Activated naive CD8-positive, alpha-beta T cell treated with anti-CD3 and anti-CD28 coated beads, Interleukin-2, amount 50 U/mL, for 24 hours (primary cell): ENCODE results near the gene PRSS27.

ENCODE experiments used
- ATAC-seq: fragments of 150-1000 bp; cut with Tn5 transposase; one replicate; pipeline ENCODE4 v1.10.0; 2021
- DNase-seq: peaks from one replicate; pipeline ENCODE4 v3.0.0; 2021
- H3K27ac Mint-ChIP-seq: one replicate; pipeline ENCODE4 v1.8.0; 2021; ENCODE audit warnings: mild to moderate bottlenecking, mixed read lengths
- H3K27me3 Mint-ChIP-seq: one replicate; pipeline ENCODE4 v1.8.0; 2021; ENCODE audit warnings: mixed read lengths
- H3K36me3 Mint-ChIP-seq: one replicate; pipeline ENCODE4 v1.8.0; 2021; ENCODE audit warnings: low read depth, mixed read lengths
- H3K4me1 Mint-ChIP-seq: one replicate; pipeline ENCODE4 v1.8.0; 2021; ENCODE audit warnings: mixed read lengths
- H3K4me3 Mint-ChIP-seq: one replicate; pipeline ENCODE4 v1.8.0; 2021; ENCODE audit warnings: mild to moderate bottlenecking, moderate library complexity, mixed read lengths
- H3K9me3 Mint-ChIP-seq: one replicate; pipeline ENCODE4 v1.8.0; 2021; ENCODE audit warnings: mixed read lengths

Gene PRSS27

DNA sequence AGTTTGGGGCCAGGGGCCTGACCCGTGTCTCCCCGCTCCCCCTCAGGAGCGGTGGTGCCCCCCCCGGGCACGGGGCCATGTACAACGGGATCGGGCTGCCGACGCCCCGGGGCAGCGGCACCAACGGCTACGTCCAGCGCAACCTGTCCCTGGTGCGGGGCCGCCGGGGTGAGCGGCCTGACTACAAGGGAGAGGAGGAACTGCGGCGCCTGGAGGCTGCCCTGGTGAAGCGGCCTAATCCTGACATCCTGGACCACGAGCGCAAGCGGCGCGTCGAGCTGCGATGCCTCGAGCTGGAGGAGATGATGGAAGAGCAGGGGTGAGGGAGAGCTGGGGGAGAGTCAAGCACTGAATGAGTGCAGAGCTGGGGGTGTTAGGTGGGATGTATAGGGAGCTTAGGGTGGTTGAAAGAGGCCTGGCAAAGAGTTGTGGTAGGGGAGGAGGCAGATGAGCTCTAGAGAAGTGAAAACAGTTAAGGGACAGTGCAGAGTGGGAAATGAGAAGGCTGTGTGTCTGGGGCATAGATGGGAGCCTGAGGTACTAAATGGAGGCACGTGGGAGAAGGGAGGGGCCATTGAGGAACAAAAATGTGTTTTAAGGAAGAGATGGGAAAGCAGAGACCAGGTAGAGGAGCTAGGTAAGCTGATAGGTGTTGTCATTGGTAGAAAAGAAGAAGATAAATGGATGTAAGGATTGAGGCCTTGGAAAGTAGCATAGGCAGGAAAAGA, 36.4 kb upstream of the PRSS27 start:
- Mint-ChIP-seq H3K27ac (peak overlapping the region; percentile 96), H3K27me3 (no peaks in the 10 kb centered on the region), H3K4me3 (peak overlapping the region; percentile 94), H3K9me3 (no peaks in the 10 kb centered on the region), H3K4me1 (peaks cover 56% of the 10 kb centered on the region), H3K36me3 (peaks cover 78% of the 10 kb centered on the region)
- DNase-seq: no peak
- no peak for ATAC-seq

DNA sequence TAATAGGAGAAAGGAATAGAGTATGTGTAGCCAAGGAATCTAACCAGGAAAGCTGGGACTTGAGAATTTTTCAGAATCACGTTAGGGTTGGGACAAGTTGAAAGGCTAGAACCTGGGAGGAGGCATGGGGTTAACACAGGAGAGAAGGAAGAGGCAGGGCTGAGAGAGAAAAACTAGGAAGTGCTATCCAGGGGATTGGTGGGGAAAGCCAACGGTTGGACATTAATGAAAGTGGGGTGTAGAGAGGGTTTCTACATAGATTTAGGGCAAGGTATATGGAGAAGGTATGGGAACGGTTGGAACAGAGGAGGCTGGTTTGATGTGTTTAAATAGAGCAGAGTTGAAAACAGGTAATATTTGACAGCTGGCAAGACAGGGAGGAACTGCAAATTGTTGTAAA, 35.1 kb upstream of the PRSS27 start:
- no peaks in the 10 kb centered on the region for H3K9me3 Mint-ChIP-seq
- no peak for DNase-seq
- no peaks in the 10 kb centered on the region for H3K27me3 Mint-ChIP-seq
- H3K27ac Mint-ChIP-seq: peak overlapping the region; percentile 96
- ATAC-seq: no peak
- peaks cover 62% of the 10 kb centered on the region for H3K4me1 Mint-ChIP-seq
- H3K36me3 Mint-ChIP-seq: peaks cover 67% of the 10 kb centered on the region
- H3K4me3 Mint-ChIP-seq: peak overlapping the region; percentile 94

DNA sequence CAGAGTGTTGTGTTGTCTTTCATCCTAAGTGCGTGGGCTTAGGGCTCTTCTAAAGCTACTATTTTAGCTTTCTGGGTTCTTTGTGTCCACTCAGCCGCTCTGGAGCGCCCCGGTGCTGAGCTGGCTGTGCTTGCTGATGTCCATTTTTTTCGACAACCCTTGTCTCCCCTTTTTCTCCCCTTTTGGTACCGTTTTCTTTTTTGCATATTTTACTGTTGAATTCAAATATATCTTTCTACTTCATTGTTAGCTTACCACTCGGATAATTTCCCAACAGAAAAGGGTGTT, 33.7 kb upstream of the PRSS27 start:
- no peak for ATAC-seq

DNA sequence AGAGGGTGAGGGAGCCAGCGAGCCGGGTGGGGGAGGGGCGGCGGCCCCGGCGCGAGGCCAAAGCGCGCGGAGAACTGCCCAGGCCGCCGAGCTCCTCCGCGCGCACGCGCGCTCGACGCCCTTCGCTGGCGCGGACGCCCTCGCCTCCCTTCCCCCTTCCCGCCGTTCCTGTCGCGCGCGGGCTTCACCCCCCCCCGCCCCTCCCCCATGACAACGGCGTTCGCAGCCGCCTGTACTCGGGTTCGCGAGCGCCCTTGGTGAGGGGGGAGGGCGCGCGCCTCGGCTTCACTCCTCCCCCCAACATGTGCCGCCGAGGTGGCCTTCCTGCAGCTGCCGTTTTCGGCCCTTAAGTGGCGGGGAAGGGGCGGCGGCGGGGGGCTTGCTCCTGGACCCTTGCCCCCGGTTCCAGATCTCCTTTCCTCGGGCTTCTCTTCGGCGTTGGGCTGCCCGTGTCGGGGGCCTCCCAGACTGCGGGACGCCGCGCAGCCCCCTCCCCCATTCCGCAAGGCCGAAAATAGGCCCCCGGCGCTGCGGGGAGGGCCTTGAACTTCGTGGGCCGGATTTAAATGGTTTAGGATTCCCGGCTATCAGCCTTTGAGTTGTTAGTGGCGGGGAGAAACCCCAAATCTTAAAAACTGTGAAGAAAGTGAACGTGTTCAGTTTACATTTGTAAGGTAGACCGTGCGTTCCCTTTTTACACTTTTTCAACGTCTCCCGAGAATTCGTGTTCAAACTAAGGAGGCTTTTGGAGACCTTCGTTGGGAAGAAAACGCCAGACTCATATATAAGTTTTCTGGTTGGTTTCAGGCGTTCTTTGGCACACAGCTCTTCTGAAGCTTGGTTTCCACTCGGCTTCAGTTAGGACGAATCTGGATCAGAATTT, 33.1 kb upstream of the PRSS27 start:
- no peaks in the 10 kb centered on the region for H3K27me3 Mint-ChIP-seq
- H3K9me3 Mint-ChIP-seq: no peaks in the 10 kb centered on the region
- H3K4me1 Mint-ChIP-seq: peaks cover 59% of the 10 kb centered on the region
- H3K27ac Mint-ChIP-seq: peak overlapping the region; percentile 96
- H3K4me3 Mint-ChIP-seq: peak overlapping the region; percentile 94
- ATAC-seq (peak; percentile 44), DNase-seq (peak; percentile 79)
- H3K36me3 Mint-ChIP-seq: peaks cover 52% of the 10 kb centered on the region

More for the DNA sequence above, 33.7 kb upstream of the PRSS27 start:
- peak overlapping the region; percentile 96 for H3K27ac Mint-ChIP-seq
- H3K27me3 Mint-ChIP-seq: no peaks in the 10 kb centered on the region
- H3K9me3 Mint-ChIP-seq: no peaks in the 10 kb centered on the region
- peak overlapping the region; percentile 94 for H3K4me3 Mint-ChIP-seq
- H3K36me3 Mint-ChIP-seq: peaks cover 57% of the 10 kb centered on the region
- peaks cover 59% of the 10 kb centered on the region for H3K4me1 Mint-ChIP-seq
- DNase-seq: no peak

DNA sequence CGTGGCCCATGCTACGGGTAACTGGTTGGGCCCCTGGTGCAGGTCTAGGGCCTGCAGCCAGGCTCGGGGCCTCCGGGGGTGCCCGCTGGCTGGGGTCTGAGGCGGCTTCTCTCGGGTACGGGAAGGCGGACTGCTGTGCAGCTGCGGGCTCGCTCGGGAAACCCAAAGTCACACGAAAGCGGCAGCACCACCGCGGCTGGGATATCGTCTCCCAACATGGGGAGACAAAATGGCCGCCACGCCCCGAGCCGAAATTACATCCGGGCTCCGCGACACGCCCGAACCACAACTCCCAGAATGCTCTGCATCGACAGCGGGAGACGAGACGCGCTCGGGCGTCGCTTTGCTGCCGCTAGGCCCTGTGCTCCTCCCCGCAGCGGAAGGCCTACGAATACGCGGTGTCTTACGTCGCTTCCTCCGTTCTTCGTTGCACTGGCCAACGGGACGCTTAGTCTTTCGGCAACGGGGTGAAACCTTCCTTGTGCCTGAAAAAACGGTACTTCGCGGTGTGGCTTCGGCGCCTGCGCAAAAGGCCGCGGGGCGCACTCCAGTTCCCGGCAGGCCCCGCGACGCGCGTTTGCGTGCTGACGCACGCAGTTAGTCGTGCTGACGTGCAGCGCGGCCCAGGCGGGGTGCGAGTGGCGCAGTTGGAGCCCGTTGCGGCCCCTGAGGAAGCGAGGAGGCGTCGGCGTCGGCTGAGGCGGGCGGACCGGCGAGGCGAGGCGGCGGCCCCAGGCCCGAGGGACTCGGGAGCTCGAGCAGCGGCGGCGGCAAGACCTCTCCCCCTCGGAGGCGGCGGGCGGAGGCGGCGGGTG, 32.2 kb upstream of the PRSS27 start, which contains the start of gene SRRM2:
Gene SRRM2, plus strand, starts transcription at position 604 of the 815 bp plus-strand sequence. CDS start 3,727 bp downstream, outside the sequence.
- H3K4me3 Mint-ChIP-seq: peak within 1 kb of the TSS; percentile 94
- H3K9me3 Mint-ChIP-seq: no peaks in the 10 kb centered on the region
- DNase-seq (peak; percentile 94), ATAC-seq (peak; percentile 95)
- peaks cover 45% of the 10 kb centered on the region for H3K36me3 Mint-ChIP-seq
- peak within 1 kb of the TSS; percentile 96 for H3K27ac Mint-ChIP-seq
- H3K27me3 Mint-ChIP-seq: no peaks in the 10 kb centered on the region
- H3K4me1 Mint-ChIP-seq: peaks cover 55% of the 10 kb centered on the region

DNA sequence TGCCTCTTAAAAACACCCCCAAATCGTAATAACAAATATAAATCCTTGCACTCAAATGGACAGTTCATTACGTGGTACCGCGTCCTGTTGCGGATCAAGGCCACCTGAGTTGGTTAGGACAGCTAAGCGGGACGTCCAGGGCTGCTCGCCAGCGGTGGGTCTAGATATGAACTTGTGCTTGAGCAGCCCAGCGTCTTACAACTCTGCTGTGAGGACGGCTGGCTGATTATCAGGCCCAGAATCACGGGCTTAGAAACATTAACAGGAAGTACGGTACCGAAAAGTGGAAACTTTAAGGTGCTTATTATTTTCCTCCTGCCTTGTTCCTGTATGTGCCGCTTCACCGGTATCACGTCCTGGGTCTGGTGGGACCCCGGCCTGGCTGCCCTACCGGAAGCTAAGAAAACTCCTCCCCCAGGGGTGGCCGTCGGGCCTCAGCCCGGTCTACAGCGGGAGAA, 31.6 kb upstream of the PRSS27 start:
- peak overlapping the region; percentile 94 for H3K4me3 Mint-ChIP-seq
- peak; percentile 24 for DNase-seq
- H3K27me3 Mint-ChIP-seq: no peaks in the 10 kb centered on the region
- peak overlapping the region; percentile 96 for H3K27ac Mint-ChIP-seq
- peaks cover 38% of the 10 kb centered on the region for H3K36me3 Mint-ChIP-seq
- ATAC-seq: peak; percentile 27
- peaks cover 49% of the 10 kb centered on the region for H3K4me1 Mint-ChIP-seq
- H3K9me3 Mint-ChIP-seq: no peaks in the 10 kb centered on the region

DNA sequence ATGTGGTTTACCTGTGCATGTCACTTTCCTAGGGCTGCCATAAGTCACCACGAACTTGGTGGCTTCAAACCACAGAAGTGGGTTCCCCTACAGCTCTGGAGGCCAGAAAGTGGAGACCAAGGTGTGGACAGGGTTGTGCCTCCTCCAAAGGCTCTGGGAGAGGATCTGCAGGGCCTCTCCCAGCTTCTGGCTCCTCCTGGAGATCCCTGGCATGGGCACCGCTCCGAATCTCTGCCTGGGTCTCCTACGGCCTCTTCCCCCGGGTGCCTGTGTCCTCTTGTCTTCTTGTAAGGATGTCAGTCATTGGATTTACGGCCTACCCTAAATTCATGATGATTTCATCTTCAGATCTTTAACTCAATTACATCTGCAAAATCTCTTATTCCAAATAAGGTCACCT, 29.9 kb upstream of the PRSS27 start:
- H3K4me1 Mint-ChIP-seq: peaks cover 34% of the 10 kb centered on the region
- H3K27me3 Mint-ChIP-seq: no peaks in the 10 kb centered on the region
- ATAC-seq (no peak), DNase-seq (no peak)
- peaks cover 26% of the 10 kb centered on the region for H3K36me3 Mint-ChIP-seq
- H3K9me3 Mint-ChIP-seq: no peaks in the 10 kb centered on the region
- peak overlapping the region; percentile 94 for H3K4me3 Mint-ChIP-seq
- H3K27ac Mint-ChIP-seq: no peak overlapping the region

DNA sequence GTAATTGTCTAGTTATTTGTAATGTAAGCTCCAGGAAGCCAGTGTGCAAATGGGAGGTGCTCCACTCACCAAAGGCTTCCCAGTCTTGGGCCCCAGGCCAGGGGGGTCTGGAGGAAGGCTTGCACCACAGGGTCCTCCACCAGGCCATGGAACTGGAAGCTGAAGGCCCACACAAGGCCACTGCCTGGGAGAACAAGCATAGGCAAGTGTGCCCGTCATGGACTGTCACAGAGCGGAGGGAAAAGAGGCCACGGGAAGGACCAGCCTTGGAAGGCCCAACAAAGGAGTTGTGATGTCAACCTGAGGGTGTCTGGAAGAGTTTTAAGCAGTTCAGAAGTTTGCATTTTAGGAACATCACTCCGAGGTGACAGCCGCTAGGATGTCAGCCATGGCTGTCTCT, 29.5 kb upstream of the PRSS27 start:
- Mint-ChIP-seq H3K36me3 (peaks cover 21% of the 10 kb centered on the region), H3K27me3 (no peaks in the 10 kb centered on the region), H3K9me3 (no peaks in the 10 kb centered on the region), H3K27ac (no peak overlapping the region), H3K4me1 (peaks cover 29% of the 10 kb centered on the region), H3K4me3 (no peak overlapping the region)
- no peak for DNase-seq
- ATAC-seq: no peak

DNA sequence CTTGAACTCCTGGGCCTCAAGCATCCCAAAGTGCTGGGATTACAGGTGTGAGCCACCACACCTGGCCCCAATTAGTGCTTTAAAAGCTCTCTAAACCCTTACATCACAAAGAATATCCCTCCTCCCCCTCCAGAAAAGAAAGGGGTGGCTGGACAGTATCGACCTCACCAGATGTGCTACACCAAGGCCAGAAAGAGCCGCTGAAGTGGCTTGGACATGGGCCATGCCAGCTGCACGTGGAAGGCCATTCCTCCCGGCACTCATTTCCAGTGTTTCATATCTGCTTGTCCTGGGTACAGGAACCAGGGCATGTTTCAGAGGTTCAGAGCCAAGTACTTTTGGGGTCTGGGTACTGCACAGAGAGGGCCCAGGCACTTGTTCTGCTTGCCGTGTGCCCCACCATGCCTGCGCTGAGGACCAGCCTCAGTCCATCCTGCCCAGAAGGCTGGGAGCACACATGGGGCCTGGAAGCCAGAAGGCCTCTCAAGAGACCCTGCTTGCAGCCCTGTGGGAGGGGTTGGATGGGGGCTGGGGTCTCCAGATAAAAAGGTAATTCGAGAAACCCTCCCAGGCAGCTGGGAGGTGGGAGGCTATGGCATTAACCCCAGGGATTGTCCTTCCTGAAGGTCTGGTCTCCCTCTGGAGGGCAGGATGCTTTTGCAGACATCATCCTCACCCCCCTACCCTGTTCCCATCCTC, 28.9 kb upstream of the PRSS27 start:
- DNase-seq: no peak

DNA sequence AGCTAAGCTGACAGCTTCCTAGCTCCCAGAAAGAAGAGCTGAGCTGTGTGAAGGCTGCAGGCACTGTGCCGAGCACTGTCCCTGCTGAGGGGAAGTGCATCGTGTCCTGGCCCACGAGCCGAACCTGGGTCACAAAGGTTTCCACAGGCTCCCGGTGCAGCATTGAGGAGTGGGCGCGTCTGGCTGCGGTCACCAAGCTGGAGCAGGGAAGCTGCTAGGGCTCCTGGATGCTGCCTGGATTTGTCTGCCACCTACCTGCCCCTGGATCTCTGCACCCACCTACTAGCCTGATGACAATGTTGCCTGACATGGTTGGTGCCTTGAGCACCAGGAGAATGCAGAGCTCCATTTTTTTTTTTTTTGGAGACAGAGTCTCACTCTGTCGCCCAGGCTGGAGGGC, 25.9 kb upstream of the PRSS27 start:
- Mint-ChIP-seq H3K4me1 (peaks cover 5% of the 10 kb centered on the region), H3K9me3 (no peaks in the 10 kb centered on the region), H3K27me3 (no peaks in the 10 kb centered on the region), H3K36me3 (peaks cover 5% of the 10 kb centered on the region), H3K27ac (no peak overlapping the region), H3K4me3 (no peak overlapping the region)
- no peak for ATAC-seq
- no peak for DNase-seq

More for the DNA sequence above, 28.9 kb upstream of the PRSS27 start:
- Mint-ChIP-seq H3K9me3 (no peaks in the 10 kb centered on the region), H3K4me3 (no peak overlapping the region), H3K36me3 (peaks cover 15% of the 10 kb centered on the region), H3K27me3 (no peaks in the 10 kb centered on the region), H3K4me1 (peaks cover 24% of the 10 kb centered on the region), H3K27ac (no peak overlapping the region)
- no peak for ATAC-seq

DNA sequence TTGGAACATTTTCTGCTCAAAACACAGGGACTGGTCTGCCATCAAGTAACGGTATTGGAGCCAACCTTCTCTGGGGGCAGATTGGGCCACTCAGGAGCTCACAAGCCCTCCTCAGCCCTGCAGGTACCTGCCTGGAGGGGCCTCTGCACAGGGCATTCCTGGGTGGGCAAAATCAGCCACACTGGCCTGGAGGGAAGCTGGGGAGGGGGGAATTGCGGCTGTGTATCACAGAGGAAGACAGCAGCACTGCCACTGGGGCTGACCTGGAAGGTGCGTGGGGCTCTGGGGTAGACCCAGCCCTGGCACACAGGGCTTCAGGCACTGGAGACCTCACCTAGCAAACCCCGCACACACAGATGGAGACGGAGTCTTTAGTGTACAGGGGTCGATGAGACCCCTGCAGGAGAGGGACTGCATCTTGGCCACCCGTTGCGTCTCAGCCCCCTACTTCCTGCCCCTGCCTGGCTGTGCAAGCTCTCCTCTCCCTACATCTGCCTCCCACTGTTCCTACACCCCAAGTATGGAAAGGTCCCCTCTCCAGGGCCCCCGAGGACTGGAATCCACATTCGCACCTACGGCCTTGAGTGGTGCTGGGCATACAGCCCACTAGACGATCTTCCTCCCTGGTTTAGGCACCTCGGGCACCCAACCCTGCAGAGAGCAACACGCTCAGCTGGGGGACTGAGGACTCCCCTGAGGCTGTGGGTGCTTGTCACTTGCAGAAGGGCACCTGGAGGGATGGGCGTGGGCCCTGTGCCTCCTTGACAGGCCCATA, 25.3 kb upstream of the PRSS27 start:
- Mint-ChIP-seq H3K9me3 (no peaks in the 10 kb centered on the region), H3K36me3 (peaks cover 5% of the 10 kb centered on the region), H3K4me1 (no peaks in the 10 kb centered on the region), H3K27me3 (no peaks in the 10 kb centered on the region), H3K27ac (no peak overlapping the region), H3K4me3 (no peak overlapping the region)
- DNase-seq: no peak
- ATAC-seq: no peak

DNA sequence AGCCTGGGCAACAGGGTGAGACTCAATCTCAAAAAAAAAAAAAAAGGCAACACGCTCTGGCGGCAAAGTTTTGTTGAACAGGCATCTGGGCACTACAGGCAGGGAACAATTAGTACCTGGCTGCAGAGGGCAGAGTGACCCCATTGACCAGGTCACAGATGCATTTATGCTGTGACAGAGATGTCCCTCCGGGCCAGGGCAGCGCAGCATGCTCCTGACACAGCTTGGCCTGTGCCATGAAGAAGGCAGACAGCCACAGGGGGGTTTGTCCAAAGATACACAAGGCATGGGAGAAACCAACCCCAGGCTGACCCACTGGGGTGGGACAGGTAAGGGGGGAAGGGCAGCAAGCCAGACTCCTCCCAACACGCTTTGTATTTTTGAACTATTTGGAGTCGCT, 24.7 kb upstream of the PRSS27 start:
- Mint-ChIP-seq H3K4me3 (no peak overlapping the region), H3K27me3 (no peaks in the 10 kb centered on the region), H3K9me3 (no peaks in the 10 kb centered on the region)

DNA sequence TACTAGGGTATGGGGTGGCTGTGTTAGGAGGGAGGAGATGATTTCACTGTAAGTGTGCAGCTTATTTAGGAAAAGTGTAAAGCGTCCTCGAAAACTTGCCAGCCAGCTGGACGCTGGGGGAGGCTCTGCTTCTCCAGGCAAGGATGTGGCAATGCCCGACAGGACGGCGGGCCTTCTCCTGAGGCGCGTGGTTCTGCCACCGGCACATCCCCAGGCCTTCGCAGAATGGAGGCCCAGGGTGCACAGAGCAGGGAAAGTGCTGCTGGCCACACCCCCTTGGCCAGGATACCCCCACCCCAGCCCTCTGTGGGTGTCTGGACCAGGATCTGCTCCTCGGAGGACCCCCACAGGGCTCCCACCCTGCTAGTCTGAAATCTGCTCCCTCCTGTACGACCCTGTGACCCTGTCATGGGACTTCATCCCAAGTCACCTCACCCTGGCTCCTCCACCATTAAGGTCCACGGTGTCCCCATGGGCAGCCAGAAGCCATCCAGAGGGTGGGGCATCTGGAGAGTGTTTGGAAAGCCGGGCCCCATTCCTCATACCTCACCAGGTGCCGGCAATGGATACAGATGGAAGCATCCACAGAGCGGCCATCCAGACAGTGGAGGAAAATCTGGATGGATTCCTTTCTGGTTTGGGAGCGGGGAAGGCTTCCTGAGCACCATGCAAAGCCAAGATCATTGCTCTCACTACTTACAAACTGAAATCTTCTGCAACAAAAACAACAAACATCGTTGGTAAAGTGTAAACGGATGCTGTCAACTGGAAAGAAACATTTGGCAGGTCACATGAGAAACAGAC, 23.2 kb upstream of the PRSS27 start:
- no peaks in the 10 kb centered on the region for H3K36me3 Mint-ChIP-seq
- H3K4me3 Mint-ChIP-seq: no peak overlapping the region
- no peaks in the 10 kb centered on the region for H3K9me3 Mint-ChIP-seq
- H3K4me1 Mint-ChIP-seq: no peaks in the 10 kb centered on the region
- DNase-seq (no peak), ATAC-seq (no peak)
- H3K27ac Mint-ChIP-seq: no peak overlapping the region
- H3K27me3 Mint-ChIP-seq: no peaks in the 10 kb centered on the region

More for the DNA sequence above, 24.7 kb upstream of the PRSS27 start:
- no peak overlapping the region for H3K27ac Mint-ChIP-seq
- H3K36me3 Mint-ChIP-seq: peaks cover 4% of the 10 kb centered on the region
- no peak for ATAC-seq
- DNase-seq: no peak
- H3K4me1 Mint-ChIP-seq: no peaks in the 10 kb centered on the region
